Measurements from ENCODE around the gene KLHL29. TPM values are rescaled to one million over a fixed set of nuclear protein-coding genes. Genes with fewer than 3 reads are reported as not detected.

The KLHL29 gene
- polyA plus RNA-seq, 3 donors, result 0.03 TPM; not detected in 2

DNA sequence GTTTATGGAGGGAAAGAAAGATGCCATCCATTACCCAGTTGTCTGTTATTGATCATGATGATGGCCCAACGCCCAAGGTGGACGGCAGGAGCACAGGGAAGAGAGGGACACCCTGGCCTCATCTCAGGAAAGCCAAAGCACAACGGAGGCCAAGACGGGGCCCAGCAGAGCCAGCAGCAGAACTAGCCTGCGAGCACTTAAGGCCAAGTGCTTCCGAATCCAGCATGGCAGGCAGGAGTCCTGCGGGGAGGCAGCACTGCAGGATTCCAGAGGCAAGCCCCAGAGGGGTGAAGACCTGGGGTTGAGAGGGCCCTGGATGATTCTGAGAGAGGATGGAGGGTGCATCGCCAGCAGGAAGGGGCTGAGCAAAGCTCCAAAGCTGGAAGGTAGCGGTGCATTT, 28.3 kb upstream of the KLHL29 start:
- H3K27me3 ChIP-seq (ENCODE audit: control insufficient read depth in 2 of 2, insufficient read depth in 2 of 2, low read length in 2 of 2), result peaks cover 2 to 14% of the 10 kb centered on the region in 2 donors
- H3K4me1 ChIP-seq (ENCODE audit: control insufficient read depth in 1 of 2, insufficient read depth in 2 of 2, low read length in 2 of 2), result no peaks in the 10 kb centered on the region
- Mint-ChIP-seq H3K27ac (no peak overlapping the region), H3K4me3 (no peak overlapping the region), H3K9me3 (peaks cover 0 to 3% (median 0%) of the 10 kb centered on the region in 7 donors), H3K27me3 (ENCODE audit: low read depth in 3 of 3) (peaks cover 15 to 26% (median 16%) of the 10 kb centered on the region in 3 donors), H3K4me1 (no peaks in the 10 kb centered on the region), H3K36me3 (no peaks in the 10 kb centered on the region)
- WGBS (ENCODE audit: insufficient coverage), result 91% methylated on average over 9 of the region's 9 CpGs
- no peaks in the 10 kb centered on the region for H3K36me3 ChIP-seq (replicated peaks in 1 of 2; ENCODE audit: control insufficient read depth in 1 of 2, insufficient read depth in 2 of 2, low read length in 2 of 2)
- no peak overlapping the region for H3K9ac ChIP-seq (ENCODE audit: insufficient read depth, low read length, poor library complexity, severe bottlenecking)
- no peaks in the 10 kb centered on the region for H3K79me2 ChIP-seq (ENCODE audit: insufficient read depth, low read length)
- H4K20me1 ChIP-seq (ENCODE audit: insufficient read depth, low read length), result no peaks in the 10 kb centered on the region
- TF ChIP-seq, protein P1, sequence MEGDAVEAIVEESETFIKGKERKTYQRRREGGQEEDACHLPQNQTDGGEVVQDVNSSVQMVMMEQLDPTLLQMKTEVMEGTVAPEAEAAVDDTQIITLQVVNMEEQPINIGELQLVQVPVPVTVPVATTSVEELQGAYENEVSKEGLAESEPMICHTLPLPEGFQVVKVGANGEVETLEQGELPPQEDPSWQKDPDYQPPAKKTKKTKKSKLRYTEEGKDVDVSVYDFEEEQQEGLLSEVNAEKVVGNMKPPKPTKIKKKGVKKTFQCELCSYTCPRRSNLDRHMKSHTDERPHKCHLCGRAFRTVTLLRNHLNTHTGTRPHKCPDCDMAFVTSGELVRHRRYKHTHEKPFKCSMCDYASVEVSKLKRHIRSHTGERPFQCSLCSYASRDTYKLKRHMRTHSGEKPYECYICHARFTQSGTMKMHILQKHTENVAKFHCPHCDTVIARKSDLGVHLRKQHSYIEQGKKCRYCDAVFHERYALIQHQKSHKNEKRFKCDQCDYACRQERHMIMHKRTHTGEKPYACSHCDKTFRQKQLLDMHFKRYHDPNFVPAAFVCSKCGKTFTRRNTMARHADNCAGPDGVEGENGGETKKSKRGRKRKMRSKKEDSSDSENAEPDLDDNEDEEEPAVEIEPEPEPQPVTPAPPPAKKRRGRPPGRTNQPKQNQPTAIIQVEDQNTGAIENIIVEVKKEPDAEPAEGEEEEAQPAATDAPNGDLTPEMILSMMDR (IDR thresholded peaks at IDR 0.05), result no peak
- no peak overlapping the region for H3K4me3 ChIP-seq (replicated peaks in 1 of 3; ENCODE audit: low read depth in 2 of 3, low read length in 3 of 3)
- no peaks in the 10 kb centered on the region for H3K9me3 ChIP-seq (replicated peaks in 1 of 2; ENCODE audit: control insufficient read depth in 1 of 2, insufficient read depth in 1 of 2, low read length in 2 of 2)
- intact Hi-C loops (cut with micrococcal nuclease), result no loop called here
- no peak overlapping the region for H3K27ac ChIP-seq (ENCODE audit: low read depth in 1 of 2, low read length in 2 of 2)
- no peak overlapping the region for H2AFZ ChIP-seq (ENCODE audit: insufficient read depth, low read depth, low read length, poor library complexity, severe bottlenecking)
- no peak for DNase-seq
- H3K4me2 ChIP-seq (replicated peaks; ENCODE audit: extremely low read depth, low read length, poor library complexity, severe bottlenecking), result no peak overlapping the region

DNA sequence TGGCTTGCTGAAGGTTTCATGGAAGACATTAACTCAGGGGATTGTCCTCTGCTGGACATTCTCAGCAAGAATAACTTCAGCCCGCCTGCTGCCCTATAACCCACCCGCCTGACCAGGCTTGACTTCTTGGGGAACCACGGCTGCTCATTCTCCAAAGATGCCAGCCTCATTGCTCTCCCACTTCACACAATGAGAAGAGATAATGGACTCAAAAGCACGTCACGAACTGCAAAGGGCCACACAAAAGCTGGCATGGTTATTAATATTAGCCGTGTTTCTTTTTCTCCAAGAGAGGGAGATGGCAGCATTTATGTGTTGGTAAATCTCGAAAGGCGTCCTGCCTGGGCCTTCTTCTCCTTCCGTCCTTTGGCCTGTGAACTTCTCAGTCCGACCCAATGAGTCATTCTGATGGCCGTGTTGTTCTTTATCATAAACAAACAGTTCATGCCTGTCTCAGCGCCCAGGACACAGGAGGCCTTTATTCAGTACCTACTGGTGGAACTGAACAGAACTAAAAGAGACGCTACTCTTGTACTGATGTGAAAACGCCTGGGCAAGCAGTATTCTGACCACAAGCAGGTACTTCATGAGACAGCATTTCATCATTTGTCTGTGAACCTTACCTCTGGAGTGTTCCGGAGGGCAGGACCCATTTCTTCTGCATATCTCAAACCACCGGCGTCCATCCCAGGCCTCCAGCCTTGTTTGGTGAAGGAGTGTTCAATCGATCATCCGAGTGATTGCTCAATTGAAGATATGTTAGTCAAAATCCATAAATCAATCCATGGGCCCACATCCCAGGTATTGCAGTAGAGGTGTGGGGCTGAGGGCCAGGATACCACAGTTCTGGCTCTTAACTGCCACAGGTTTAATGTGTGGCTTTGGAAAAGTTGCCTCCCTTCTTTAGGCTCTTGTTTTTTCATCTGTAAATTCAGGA, 25.1 kb upstream of the KLHL29 start:
- H3K27ac Mint-ChIP-seq, result no peak overlapping the region
- H3K9me3 Mint-ChIP-seq, result no peaks in the 10 kb centered on the region
- H3K27ac ChIP-seq (ENCODE audit: low read depth in 1 of 2, low read length in 2 of 2), result no peak overlapping the region
- intact Hi-C loops (cut with micrococcal nuclease), result no loop called here
- no peaks in the 10 kb centered on the region for H3K36me3 Mint-ChIP-seq
- WGBS (ENCODE audit: insufficient coverage), result 93% methylated on average over 10 of the region's 19 CpGs
- no peak overlapping the region for H3K4me2 ChIP-seq (replicated peaks; ENCODE audit: extremely low read depth, low read length, poor library complexity, severe bottlenecking)
- TF ChIP-seq, protein P1 (IDR thresholded peaks at IDR 0.05), result no peak
- H3K4me1 Mint-ChIP-seq, result no peaks in the 10 kb centered on the region
- H3K27me3 Mint-ChIP-seq (ENCODE audit: low read depth in 3 of 3), result peaks cover 3 to 23% (median 8%) of the 10 kb centered on the region in 3 donors
- no peak overlapping the region for H3K4me3 Mint-ChIP-seq
- no peaks in the 10 kb centered on the region for H3K4me1 ChIP-seq (ENCODE audit: control insufficient read depth in 1 of 2, insufficient read depth in 2 of 2, low read length in 2 of 2)
- DNase-seq, result no peak
- no peaks in the 10 kb centered on the region for H3K79me2 ChIP-seq (ENCODE audit: insufficient read depth, low read length)
- no peaks in the 10 kb centered on the region for H3K9me3 ChIP-seq (replicated peaks in 1 of 2; ENCODE audit: control insufficient read depth in 1 of 2, insufficient read depth in 1 of 2, low read length in 2 of 2)
- H3K27me3 ChIP-seq (ENCODE audit: control insufficient read depth in 2 of 2, insufficient read depth in 2 of 2, low read length in 2 of 2), result peaks cover 2% of the 10 kb centered on the region in 2 donors
- H2AFZ ChIP-seq (ENCODE audit: insufficient read depth, low read depth, low read length, poor library complexity, severe bottlenecking), result no peak overlapping the region
- H3K4me3 ChIP-seq (replicated peaks in 1 of 3; ENCODE audit: low read depth in 2 of 3, low read length in 3 of 3), result no peak overlapping the region
- H3K9ac ChIP-seq (ENCODE audit: insufficient read depth, low read length, poor library complexity, severe bottlenecking), result no peak overlapping the region
- H4K20me1 ChIP-seq (ENCODE audit: insufficient read depth, low read length), result no peaks in the 10 kb centered on the region
- H3K36me3 ChIP-seq (replicated peaks in 1 of 2; ENCODE audit: control insufficient read depth in 1 of 2, insufficient read depth in 2 of 2, low read length in 2 of 2), result no peaks in the 10 kb centered on the region
